Measurements from ENCODE around the gene CEP55.

Gene CEP55

DNA sequence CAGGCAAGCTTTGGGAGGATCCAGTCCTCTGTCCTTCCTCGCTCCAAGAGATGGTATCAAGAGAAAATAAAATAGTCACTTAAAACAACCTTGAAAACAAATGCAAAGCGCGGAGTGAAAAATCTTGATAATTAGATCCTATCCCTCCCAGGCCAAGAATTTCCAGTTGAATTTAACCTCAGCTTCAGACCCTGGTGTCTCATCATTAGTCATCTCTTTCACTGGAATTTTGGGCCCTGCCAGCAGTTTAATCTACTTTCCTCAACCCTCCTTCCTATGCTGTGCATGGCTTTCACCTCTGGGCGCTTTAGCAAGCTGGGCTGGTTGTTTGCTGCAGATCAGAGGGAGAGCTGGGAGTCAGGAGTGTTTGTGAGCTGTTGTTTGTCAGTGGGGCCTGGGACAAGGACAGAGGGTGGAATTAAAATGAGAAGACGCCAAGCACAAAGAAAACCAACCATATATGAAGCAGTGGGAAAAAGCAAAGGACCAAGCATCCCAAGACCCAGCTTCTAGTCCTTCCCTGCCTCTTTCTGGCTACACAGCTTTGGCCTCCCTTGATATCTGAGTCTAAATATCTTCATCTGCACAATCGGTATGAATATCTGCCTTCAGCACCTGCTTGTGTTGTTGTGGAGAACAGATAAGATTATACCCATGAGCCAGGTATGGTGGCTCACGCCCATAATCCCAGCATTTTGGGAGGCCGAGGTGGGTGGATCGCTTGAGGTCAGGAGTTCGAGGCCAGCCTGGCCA lies 27.8 kb upstream of the CEP55 start:
- in situ Hi-C loops (cut with MboI; ENCODE audit: low sequenced_read_pairs), result no loop called here

DNA sequence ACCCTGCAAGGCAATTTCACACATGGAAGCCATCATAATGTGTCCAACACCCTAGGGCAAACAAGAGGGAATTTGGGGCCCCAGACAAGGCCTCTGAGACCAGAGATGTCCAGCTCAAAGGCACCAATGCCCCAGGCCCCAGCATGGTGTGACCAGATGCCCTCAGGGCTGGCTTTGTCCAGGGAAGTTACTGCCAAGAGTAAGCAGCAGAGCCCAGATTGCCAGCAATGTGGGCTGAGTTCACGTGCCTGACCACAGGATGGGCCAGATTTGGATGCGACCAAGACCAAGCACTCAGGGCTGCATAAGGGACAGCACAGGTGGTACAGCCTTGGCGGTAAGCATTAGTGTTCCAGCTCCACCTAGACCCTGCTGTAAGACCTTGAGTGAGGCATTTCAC lies 27.0 kb upstream of the CEP55 start:
- in situ Hi-C loops (cut with MboI; ENCODE audit: low sequenced_read_pairs), result no loop called here

- in situ Hi-C loops (cut with MboI; ENCODE audit: low sequenced_read_pairs), result no loop called here
Measured at GRCh38 chr10:93471110-93471651, 25.2 kb upstream of the CEP55 start.

DNA sequence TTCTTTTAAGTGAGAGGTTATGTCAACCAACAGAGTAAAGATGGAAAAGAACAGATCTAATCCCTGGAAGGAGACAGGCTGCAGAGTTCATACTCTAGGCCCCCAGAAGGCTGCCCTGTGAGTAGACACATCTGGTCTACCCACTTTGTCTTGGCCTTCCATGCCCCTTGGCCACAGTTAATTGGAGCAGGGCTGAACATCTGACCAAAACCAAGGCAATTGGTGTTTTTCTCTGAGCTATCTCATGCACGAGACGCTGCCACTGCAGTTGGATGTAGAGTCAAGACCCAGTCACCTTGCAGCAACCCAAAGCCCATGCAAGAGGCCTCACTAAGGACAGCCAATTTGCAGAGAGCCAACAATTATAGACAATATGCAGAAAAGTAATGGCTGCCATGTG lies 23.3 kb upstream of the CEP55 start:
- in situ Hi-C loops (cut with MboI; ENCODE audit: low sequenced_read_pairs), result no loop called here

GRCh38 chr10:93473804-93474472 lies 22.5 kb upstream of the CEP55 start:
- in situ Hi-C loops (cut with MboI; ENCODE audit: low sequenced_read_pairs), result no loop called here

DNA sequence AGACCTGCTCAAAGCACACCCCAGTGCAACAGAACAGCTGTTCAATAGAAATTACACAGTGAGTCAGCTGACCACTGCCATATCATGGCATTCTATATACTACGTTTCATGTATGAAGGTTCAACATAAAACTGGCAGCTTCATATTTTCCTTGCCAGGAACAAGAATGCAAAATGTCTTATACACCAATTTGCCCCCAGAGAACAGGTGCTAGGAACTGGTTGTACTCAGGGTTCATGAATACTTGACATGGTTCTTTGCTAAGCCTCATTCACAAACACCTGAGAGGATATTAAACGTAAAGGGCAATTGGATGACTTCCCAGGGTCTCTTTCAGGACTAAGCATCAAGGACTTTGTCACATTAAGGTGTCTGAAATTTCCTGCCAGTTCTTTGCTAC lies 21.2 kb upstream of the CEP55 start:
- in situ Hi-C loops (cut with MboI; ENCODE audit: low sequenced_read_pairs), result loop anchor here (5.0 kb wide), 1 partner anchor 98 kb away; no protein-coding TSS in a partner anchor

DNA sequence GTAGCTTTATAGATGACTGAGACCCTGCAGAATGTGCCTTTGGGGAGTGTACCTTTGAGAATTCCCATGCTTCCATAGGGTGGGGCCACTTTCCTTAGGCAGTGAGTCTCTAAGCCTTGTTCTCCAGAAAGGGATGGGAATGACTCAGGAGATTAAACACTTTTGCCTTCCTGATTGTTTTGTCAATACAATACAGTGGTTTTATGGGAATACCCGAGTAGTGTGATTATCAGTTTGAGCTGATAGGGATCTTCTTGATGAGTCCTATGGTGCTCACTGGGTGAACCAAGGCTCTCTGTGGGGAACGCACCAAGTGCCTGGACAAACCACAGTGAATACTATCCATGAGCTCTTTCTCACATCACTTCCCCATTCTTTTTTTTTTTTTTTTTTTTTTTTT lies 20.5 kb upstream of the CEP55 start:
- in situ Hi-C loops (cut with MboI; ENCODE audit: low sequenced_read_pairs), result loop anchor here (5.0 kb wide), 1 partner anchor 99 kb away; no protein-coding TSS in a partner anchor

DNA sequence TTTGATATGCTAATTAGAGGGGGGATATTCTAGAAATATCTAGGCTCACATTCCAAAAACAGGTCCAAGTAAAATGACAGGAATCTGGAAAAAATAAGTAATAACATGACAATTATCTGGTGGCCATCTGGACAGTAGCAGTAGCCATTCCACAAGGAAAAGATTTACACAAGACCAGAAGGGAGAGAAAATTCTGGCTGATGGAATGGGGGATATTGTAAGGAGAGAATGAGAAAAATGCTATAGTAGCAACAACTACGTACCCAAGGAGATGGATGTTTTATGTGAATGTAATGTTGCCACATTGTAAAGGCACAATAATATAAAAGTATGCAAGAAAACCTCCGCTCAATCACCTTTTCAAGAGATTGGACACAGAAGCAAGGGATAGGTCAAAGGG lies 19.7 kb upstream of the CEP55 start:
- in situ Hi-C loops (cut with MboI; ENCODE audit: low sequenced_read_pairs), result loop anchor here (5.0 kb wide), 1 partner anchor 99 kb away; no protein-coding TSS in a partner anchor

GRCh38 chr10:93478873-93479272 lies 17.5 kb upstream of the CEP55 start:
- in situ Hi-C loops (cut with MboI; ENCODE audit: low sequenced_read_pairs), result loop anchor here (5.0 kb wide), 1 partner anchor 102 kb away; no protein-coding TSS in a partner anchor

- in situ Hi-C loops (cut with MboI; ENCODE audit: low sequenced_read_pairs), result no loop called here
Measured at GRCh38 chr10:93481637-93482144, 14.7 kb upstream of the CEP55 start.

DNA sequence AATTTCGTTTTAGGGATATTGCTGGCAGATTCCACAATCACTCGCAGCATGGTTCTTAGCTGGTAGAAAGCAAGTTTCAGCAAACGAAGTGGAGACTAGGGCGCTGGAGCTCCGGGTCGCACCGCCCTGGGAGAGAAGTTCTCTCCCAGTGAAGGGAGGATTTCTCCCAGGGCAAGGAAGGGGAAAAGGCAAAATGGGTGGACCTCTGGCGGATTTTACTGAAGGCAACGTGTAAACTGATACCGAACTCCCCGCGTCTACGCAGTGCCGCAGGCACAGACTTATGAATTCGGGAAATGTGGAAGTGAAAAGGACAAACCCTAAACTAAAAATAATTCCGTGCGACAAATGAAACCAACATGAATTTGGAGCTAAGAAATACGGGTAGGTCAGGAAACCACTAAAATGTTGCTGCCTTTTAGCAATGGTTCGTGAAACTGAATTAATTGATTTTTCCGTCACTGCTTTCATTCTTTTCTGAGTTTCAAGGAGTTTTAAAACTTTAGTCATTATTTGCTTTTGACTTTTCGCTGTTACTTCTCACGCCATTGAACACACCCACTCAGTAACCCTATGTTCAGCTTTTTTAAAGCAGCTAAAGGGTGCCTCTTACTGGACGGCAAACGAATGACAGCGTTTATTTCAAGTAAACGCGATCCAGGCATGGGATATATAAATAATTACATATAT lies 14.1 kb upstream of the CEP55 start, which contains the start of gene MYOF:
MYOF (minus strand) TSS at position 190 of the 690 bp plus-strand sequence; CDS start at position 50, 140 bp downstream.
- in situ Hi-C loops (cut with MboI; ENCODE audit: low sequenced_read_pairs), result no loop called here

GRCh38 chr10:93485690-93486089 lies 10.7 kb upstream of the CEP55 start:
- in situ Hi-C loops (cut with MboI; ENCODE audit: low sequenced_read_pairs), result no loop called here

DNA sequence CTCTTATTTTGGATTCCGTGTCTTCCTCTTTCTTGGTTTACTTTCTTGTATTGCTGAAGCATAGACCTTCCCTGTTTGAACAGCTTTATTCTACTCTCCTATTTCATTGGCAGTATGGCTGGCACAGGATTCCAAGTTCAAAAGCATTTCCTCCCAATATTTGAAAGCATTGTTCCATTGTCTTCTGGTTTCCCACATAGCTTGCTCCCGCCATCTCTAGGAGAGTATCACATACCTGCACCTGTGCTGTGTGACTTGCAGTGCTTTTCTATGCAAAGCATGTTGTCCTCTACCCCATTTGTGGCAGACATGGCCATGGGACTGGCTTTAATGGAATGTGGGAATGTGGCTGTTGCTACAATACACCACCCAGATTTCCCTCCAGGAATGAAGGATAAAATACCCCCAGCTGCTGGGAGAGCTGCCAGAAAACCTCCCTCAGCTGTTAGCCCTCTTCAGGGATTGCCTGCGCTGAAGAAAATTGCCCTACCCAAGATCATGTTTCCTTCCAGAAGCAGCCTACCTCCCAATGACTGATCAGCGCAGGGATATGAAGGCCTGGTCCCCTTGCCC lies 7.4 kb upstream of the CEP55 start:
- in situ Hi-C loops (cut with MboI; ENCODE audit: low sequenced_read_pairs), result no loop called here

- in situ Hi-C loops (cut with MboI; ENCODE audit: low sequenced_read_pairs), result no loop called here
Measured at GRCh38 chr10:93491602-93492121, 4.8 kb upstream of the CEP55 start.

- in situ Hi-C loops (cut with MboI; ENCODE audit: low sequenced_read_pairs), result no loop called here
Measured at GRCh38 chr10:93493162-93493561, 3.2 kb upstream of the CEP55 start.

- in situ Hi-C loops (cut with MboI; ENCODE audit: low sequenced_read_pairs), result no loop called here
Measured at GRCh38 chr10:93494494-93494893, 1.9 kb upstream of the CEP55 start.

- in situ Hi-C loops (cut with MboI; ENCODE audit: low sequenced_read_pairs), result no loop called here
Measured at GRCh38 chr10:93495654-93496321, 624 bp upstream of the CEP55 start.

GRCh38 chr10:93498166-93498565 lies 1.8 kb downstream of the CEP55 start:
- in situ Hi-C loops (cut with MboI; ENCODE audit: low sequenced_read_pairs), result no loop called here

GRCh38 chr10:93501650-93502049 lies 5.2 kb downstream of the CEP55 start:
- in situ Hi-C loops (cut with MboI; ENCODE audit: low sequenced_read_pairs), result loop anchor here (25.0 kb wide), 1 partner anchor 414 kb away; no protein-coding TSS in a partner anchor

GRCh38 chr10:93503075-93503474 lies 6.7 kb downstream of the CEP55 start:
- in situ Hi-C loops (cut with MboI; ENCODE audit: low sequenced_read_pairs), result loop anchor here (25.0 kb wide), 1 partner anchor 416 kb away; no protein-coding TSS in a partner anchor
